Activated naive CD8-positive, alpha-beta T cell treated with anti-CD3 and anti-CD28 coated beads, Interleukin-2, amount 10 ng/mL, durations not matched to agents 7 days and 5 days (primary cell): ENCODE data around the gene SUN1. TPM values are rescaled to one million over a fixed set of nuclear protein-coding genes. Genes with fewer than 3 reads are reported as not detected.
"Not testable (repeated sequence)": the region's sequence is repeated elsewhere in the genome, so short reads cannot be mapped to it uniquely, and the experiment has no call there.

ENCODE experiments used
- ATAC-seq: fragments of 150-1000 bp; cut with Tn5 transposase; one replicate; pipeline ENCODE4 v1.10.0; 2021; ENCODE audit warnings: low read depth, moderate library complexity
- POLR2A ChIA-PET: fragments of 350-600 bp; sonication (Branson Sonifier 250); formaldehyde crosslinking; loops from one replicate; lab custom pipeline; 2021; ENCODE audit warnings: antibody characterized with exemption; lab: Charles Lee
- DNase-seq: peaks from one replicate; pipeline ENCODE4 v3.0.0; 2021
- H3K27ac Mint-ChIP-seq: one replicate; pipeline ENCODE4 v1.8.0; 2022; ENCODE audit warnings: mild to moderate bottlenecking, mixed read lengths
- H3K27me3 Mint-ChIP-seq: one replicate; pipeline ENCODE4 v1.8.0; 2022; ENCODE audit warnings: mild to moderate bottlenecking, moderate library complexity, mixed read lengths
- H3K36me3 Mint-ChIP-seq: one replicate; pipeline ENCODE4 v1.8.0; 2021; ENCODE audit warnings: mild to moderate bottlenecking, mixed read lengths
- H3K4me1 Mint-ChIP-seq: one replicate; pipeline ENCODE4 v1.8.0; 2021; ENCODE audit warnings: mixed read lengths
- H3K4me3 Mint-ChIP-seq: one replicate; pipeline ENCODE4 v1.8.0; 2022; ENCODE audit warnings: mild to moderate bottlenecking, moderate library complexity, mixed read lengths
- H3K9me3 Mint-ChIP-seq: one replicate; pipeline ENCODE4 v1.8.0; 2021; ENCODE audit warnings: mixed read lengths
- total RNA-seq, 2 experiments: library from RNA; stranded (reverse); gene quantifications; one replicate each; pipeline ENCODE4 v1.2.3, GENCODE V29; 2021

Gene SUN1
- total RNA-seq, 2 experiments from 2014 or later: 86.3 to 86.7 TPM

- H3K4me3 Mint-ChIP-seq: no peak overlapping the region
- ATAC-seq (no peak), DNase-seq (no peak)
- H3K27ac Mint-ChIP-seq: no peak overlapping the region
- peaks cover 13% of the 10 kb centered on the region for H3K36me3 Mint-ChIP-seq
- POLR2A ChIA-PET: no interaction called here
- no peaks in the 10 kb centered on the region for H3K4me1 Mint-ChIP-seq
- H3K9me3 Mint-ChIP-seq: no peaks in the 10 kb centered on the region
- no peaks in the 10 kb centered on the region for H3K27me3 Mint-ChIP-seq
These were observed 27.9 kb downstream of the SUN1 start for GRCh38 chr7:860149-860548.

- no peaks in the 10 kb centered on the region for H3K9me3 Mint-ChIP-seq
- ATAC-seq (no peak), DNase-seq (no peak)
- no peak overlapping the region for H3K4me3 Mint-ChIP-seq
- H3K27me3 Mint-ChIP-seq: no peaks in the 10 kb centered on the region
- H3K4me1 Mint-ChIP-seq: no peaks in the 10 kb centered on the region
- H3K27ac Mint-ChIP-seq: no peak overlapping the region
- POLR2A ChIA-PET: no interaction called here
- H3K36me3 Mint-ChIP-seq: peaks cover 14% of the 10 kb centered on the region
These were observed 28.9 kb downstream of the SUN1 start for GRCh38 chr7:861222-861621.

- POLR2A ChIA-PET: no interaction called here
- ATAC-seq: no peak
- H3K9me3 Mint-ChIP-seq: no peaks in the 10 kb centered on the region
- no peaks in the 10 kb centered on the region for H3K4me1 Mint-ChIP-seq
- H3K36me3 Mint-ChIP-seq: peaks cover 17% of the 10 kb centered on the region
- no peak for DNase-seq
- H3K27me3 Mint-ChIP-seq: no peaks in the 10 kb centered on the region
- no peak overlapping the region for H3K27ac Mint-ChIP-seq
- no peak overlapping the region for H3K4me3 Mint-ChIP-seq
These were observed 29.9 kb downstream of the SUN1 start for GRCh38 chr7:862157-862556.

GRCh38 chr7:863106-863505, 30.8 kb downstream of the SUN1 start:
- Mint-ChIP-seq H3K4me1 (no peaks in the 10 kb centered on the region), H3K27ac (no peak overlapping the region), H3K4me3 (no peak overlapping the region), H3K27me3 (no peaks in the 10 kb centered on the region), H3K36me3 (peaks cover 20% of the 10 kb centered on the region), H3K9me3 (no peaks in the 10 kb centered on the region)
- POLR2A ChIA-PET: no interaction called here
- DNase-seq: no peak
- ATAC-seq: no peak

- Mint-ChIP-seq H3K9me3 (no peaks in the 10 kb centered on the region), H3K36me3 (peaks cover 21% of the 10 kb centered on the region), H3K4me1 (no peaks in the 10 kb centered on the region), H3K27me3 (no peaks in the 10 kb centered on the region), H3K27ac (no peak overlapping the region), H3K4me3 (no peak overlapping the region)
- DNase-seq (no peak), ATAC-seq (no peak)
- POLR2A ChIA-PET: no interaction called here
These were observed 33.6 kb downstream of the SUN1 start for GRCh38 chr7:865921-866320.

GRCh38 chr7:867001-867405, 34.7 kb downstream of the SUN1 start:
- Mint-ChIP-seq H3K27ac (no peak overlapping the region), H3K9me3 (no peaks in the 10 kb centered on the region), H3K36me3 (peaks cover 18% of the 10 kb centered on the region), H3K4me1 (no peaks in the 10 kb centered on the region), H3K4me3 (no peak overlapping the region), H3K27me3 (no peaks in the 10 kb centered on the region)
- no peak for DNase-seq
- ATAC-seq: no peak
- POLR2A ChIA-PET: interaction anchor here (0.6 kb wide), 1 partner anchor 19 kb away, joined by 3 read pairs; no protein-coding TSS in a partner anchor

- Mint-ChIP-seq H3K27ac (no peak overlapping the region), H3K27me3 (no peaks in the 10 kb centered on the region), H3K36me3 (peaks cover 19% of the 10 kb centered on the region), H3K4me3 (no peak overlapping the region), H3K9me3 (no peaks in the 10 kb centered on the region), H3K4me1 (no peaks in the 10 kb centered on the region)
- DNase-seq (no peak), ATAC-seq (no peak)
- POLR2A ChIA-PET: interaction anchor here (0.6 kb wide), 1 partner anchor 18 kb away, joined by 3 read pairs; no protein-coding TSS in a partner anchor
These were observed 35.3 kb downstream of the SUN1 start for GRCh38 chr7:867406-868188.

GRCh38 chr7:868189-868486, 35.9 kb downstream of the SUN1 start:
- Mint-ChIP-seq H3K4me3 (no peak overlapping the region), H3K4me1 (peaks cover 3% of the 10 kb centered on the region), H3K27me3 (no peaks in the 10 kb centered on the region), H3K27ac (no peak overlapping the region), H3K9me3 (no peaks in the 10 kb centered on the region), H3K36me3 (peaks cover 19% of the 10 kb centered on the region)
- no peak for DNase-seq
- POLR2A ChIA-PET: no interaction called here
- ATAC-seq: no peak

GRCh38 chr7:869348-869747, 37.1 kb downstream of the SUN1 start:
- POLR2A ChIA-PET: no interaction called here
- Mint-ChIP-seq H3K27me3 (no peaks in the 10 kb centered on the region), H3K27ac (no peak overlapping the region), H3K4me1 (peaks cover 10% of the 10 kb centered on the region), H3K36me3 (peaks cover 19% of the 10 kb centered on the region), H3K9me3 (no peaks in the 10 kb centered on the region), H3K4me3 (no peak overlapping the region)
- no peak for DNase-seq
- no peak for ATAC-seq

GRCh38 chr7:871900-872537, 39.7 kb downstream of the SUN1 start:
- no peak for DNase-seq
- no peak overlapping the region for H3K27ac Mint-ChIP-seq
- POLR2A ChIA-PET: interaction anchor here (1.6 kb wide), 1 partner anchor 55 kb away, joined by 4 read pairs; no protein-coding TSS in a partner anchor

GRCh38 chr7:872685-873084, 40.4 kb downstream of the SUN1 start:
- peaks cover 11% of the 10 kb centered on the region for H3K36me3 Mint-ChIP-seq
- H3K4me3 Mint-ChIP-seq, H3K27me3 Mint-ChIP-seq, H3K9me3 Mint-ChIP-seq, ATAC-seq, H3K27ac Mint-ChIP-seq, DNase-seq, H3K4me1 Mint-ChIP-seq: not testable (repeated sequence)
- POLR2A ChIA-PET: interaction anchor here (1.6 kb wide), 1 partner anchor 56 kb away, joined by 4 read pairs; no protein-coding TSS in a partner anchor

More at GRCh38 chr7:871900-872537, 39.7 kb downstream of the SUN1 start:
- Mint-ChIP-seq H3K4me3 (no peak overlapping the region), H3K36me3 (peaks cover 13% of the 10 kb centered on the region), H3K27me3 (no peaks in the 10 kb centered on the region), H3K9me3 (no peaks in the 10 kb centered on the region), H3K4me1 (peaks cover 10% of the 10 kb centered on the region)
- ATAC-seq: no peak

- POLR2A ChIA-PET: interaction anchor here (0.6 to 1.6 kb wide), 2 partner anchors 57 to 423 kb away, joined by 3 to 4 read pairs; no protein-coding TSS in a partner anchor
These were observed 41.2 kb downstream of the SUN1 start for GRCh38 chr7:873367-874002.

GRCh38 chr7:874031-874749, 41.9 kb downstream of the SUN1 start:
- H3K27ac Mint-ChIP-seq: no peak overlapping the region
- POLR2A ChIA-PET: interaction anchor here (0.6 to 2.9 kb wide), 3 partner anchors 48 to 423 kb away, joined by 3 to 16 read pairs (median 4); no protein-coding TSS in a partner anchor

More at GRCh38 chr7:873367-874002, 41.2 kb downstream of the SUN1 start:
- peaks cover 11% of the 10 kb centered on the region for H3K36me3 Mint-ChIP-seq
- no peak for ATAC-seq
- H3K9me3 Mint-ChIP-seq: no peaks in the 10 kb centered on the region
- no peaks in the 10 kb centered on the region for H3K27me3 Mint-ChIP-seq
- H3K4me1 Mint-ChIP-seq: peaks cover 13% of the 10 kb centered on the region
- peak; percentile 75 for DNase-seq
- H3K4me3 Mint-ChIP-seq: no peak overlapping the region
- peak overlapping the region; percentile 10 for H3K27ac Mint-ChIP-seq

More at GRCh38 chr7:874031-874749, 41.9 kb downstream of the SUN1 start:
- ATAC-seq: no peak
- H3K9me3 Mint-ChIP-seq: no peaks in the 10 kb centered on the region
- H3K27me3 Mint-ChIP-seq: no peaks in the 10 kb centered on the region
- H3K4me1 Mint-ChIP-seq: peaks cover 14% of the 10 kb centered on the region
- peaks cover 10% of the 10 kb centered on the region for H3K36me3 Mint-ChIP-seq
- H3K4me3 Mint-ChIP-seq: no peak overlapping the region
- no peak for DNase-seq
